Pons (tissue), 1 donor: ENCODE results near the gene PRTN3.
"Not testable (repeated sequence)": the region's sequence is repeated elsewhere in the genome, so short reads cannot be mapped to it uniquely, and the experiment has no call there.

Experiments used
- DNase-seq: peaks from one replicate; pipeline ENCODE4 v3.0.0-alpha.2; 2016; ENCODE audit warnings: low spot score

The PRTN3 gene

GRCh38 chr19:845707-846521 lies 5.1 kb downstream of the PRTN3 start:
- no peak for DNase-seq

DNA sequence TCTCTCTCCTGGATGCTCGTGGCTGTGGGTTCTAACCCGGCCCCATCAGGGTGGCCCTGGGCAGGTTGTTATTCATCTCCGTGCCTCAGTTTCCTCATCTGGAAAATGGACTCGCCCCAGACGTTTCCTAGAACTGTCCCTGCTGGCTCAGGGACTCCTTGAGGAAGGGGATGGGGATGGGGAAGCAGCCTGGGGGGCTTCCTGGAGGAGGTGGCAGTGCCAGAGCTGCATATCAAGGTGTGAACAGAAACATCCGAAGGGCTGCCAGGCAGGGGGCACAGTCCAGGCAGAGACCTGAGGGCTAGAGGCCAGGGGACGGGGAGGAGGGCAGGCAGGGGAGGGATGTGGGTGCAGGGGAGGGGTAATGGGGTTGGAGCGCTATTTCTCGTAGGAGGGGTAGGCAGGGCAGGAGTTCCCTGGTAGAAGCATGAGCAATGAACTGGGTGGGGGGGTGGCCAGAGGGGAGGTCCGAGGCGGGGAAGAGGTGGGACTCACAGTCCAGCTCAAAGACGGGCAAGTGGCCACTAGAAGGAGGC lies 7.7 kb downstream of the PRTN3 start:
- DNase-seq: no peak

- not testable (repeated sequence) for DNase-seq
Observed at GRCh38 chr19:849195-849594, 8.4 kb downstream of the PRTN3 start.

DNA sequence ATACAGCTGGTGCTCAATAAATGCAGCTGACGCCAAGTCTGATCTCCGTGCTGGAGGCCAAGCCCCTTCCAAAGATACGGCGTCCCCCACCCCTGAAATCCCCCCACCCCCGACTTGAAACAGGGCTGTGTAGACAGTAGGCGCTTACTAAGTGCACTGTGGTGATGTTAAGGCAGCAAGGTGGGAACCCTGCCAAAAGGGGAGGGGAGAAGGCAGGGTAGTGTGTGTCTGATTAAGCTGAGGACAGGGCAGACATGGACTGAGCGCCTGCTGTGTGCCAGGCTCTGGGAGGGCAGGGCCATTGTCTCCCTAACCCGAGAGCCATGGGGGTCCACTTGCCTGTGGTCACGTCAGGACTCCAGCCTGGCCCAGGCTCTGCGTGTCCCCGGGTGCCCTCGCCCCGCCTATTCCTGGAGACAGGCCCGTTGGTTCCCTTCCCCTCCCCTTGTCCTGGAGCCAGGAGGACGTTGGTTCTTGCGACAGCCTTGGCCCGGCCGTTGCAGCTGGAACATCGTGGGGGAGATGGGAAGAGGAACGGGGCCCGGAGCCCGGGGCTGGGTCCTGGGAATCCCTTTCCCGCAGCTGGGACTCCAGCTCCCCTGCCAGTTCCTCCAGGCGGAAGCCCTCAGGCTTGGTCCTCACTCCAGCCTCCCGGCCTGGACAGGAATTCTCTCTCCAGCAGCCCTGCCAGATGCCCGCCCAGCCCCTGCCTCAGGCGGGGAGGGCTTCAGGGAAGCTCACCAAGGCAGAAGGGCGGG lies 9.6 kb downstream of the PRTN3 start:
- no peak for DNase-seq

- no peak for DNase-seq
Observed at GRCh38 chr19:850979-851335, 10.2 kb downstream of the PRTN3 start.

- DNase-seq: no peak
Observed at GRCh38 chr19:852136-853013, 11.6 kb downstream of the PRTN3 start, which contains the start of gene ELANE. TSS of gene ELANE (plus strand) at chr19:852303. CDS start at chr19:852329, 26 bp downstream.

GRCh38 chr19:853014-853585 lies 12.3 kb downstream of the PRTN3 start:
- DNase-seq: no peak

GRCh38 chr19:853614-854220 lies 12.9 kb downstream of the PRTN3 start:
- not testable (repeated sequence) for DNase-seq

GRCh38 chr19:854549-854948 lies 13.8 kb downstream of the PRTN3 start:
- no peak for DNase-seq

DNA sequence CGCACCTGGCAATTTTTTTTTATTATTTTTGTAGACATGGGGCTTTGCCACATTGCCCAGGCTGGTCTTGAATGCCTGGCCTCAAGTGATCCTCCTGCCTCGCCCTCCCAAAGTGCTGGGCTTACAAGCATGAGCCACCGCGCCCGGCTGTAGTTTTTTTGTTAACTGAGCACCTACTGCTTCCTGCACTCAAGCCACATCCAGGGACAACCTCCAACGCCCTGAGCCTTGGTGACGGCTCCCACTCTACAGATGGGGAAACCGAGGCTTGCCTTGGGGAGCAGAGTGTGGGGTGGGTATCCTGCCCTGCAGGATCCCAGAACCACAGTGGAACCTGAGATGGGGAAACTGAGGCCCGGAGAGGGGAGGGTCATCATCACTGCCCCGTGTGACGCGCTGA lies 14.3 kb downstream of the PRTN3 start:
- no peak for DNase-seq

- no peak for DNase-seq
Observed at GRCh38 chr19:855566-856120, 14.8 kb downstream of the PRTN3 start.

GRCh38 chr19:858284-858683 lies 17.5 kb downstream of the PRTN3 start:
- DNase-seq: no peak

DNA sequence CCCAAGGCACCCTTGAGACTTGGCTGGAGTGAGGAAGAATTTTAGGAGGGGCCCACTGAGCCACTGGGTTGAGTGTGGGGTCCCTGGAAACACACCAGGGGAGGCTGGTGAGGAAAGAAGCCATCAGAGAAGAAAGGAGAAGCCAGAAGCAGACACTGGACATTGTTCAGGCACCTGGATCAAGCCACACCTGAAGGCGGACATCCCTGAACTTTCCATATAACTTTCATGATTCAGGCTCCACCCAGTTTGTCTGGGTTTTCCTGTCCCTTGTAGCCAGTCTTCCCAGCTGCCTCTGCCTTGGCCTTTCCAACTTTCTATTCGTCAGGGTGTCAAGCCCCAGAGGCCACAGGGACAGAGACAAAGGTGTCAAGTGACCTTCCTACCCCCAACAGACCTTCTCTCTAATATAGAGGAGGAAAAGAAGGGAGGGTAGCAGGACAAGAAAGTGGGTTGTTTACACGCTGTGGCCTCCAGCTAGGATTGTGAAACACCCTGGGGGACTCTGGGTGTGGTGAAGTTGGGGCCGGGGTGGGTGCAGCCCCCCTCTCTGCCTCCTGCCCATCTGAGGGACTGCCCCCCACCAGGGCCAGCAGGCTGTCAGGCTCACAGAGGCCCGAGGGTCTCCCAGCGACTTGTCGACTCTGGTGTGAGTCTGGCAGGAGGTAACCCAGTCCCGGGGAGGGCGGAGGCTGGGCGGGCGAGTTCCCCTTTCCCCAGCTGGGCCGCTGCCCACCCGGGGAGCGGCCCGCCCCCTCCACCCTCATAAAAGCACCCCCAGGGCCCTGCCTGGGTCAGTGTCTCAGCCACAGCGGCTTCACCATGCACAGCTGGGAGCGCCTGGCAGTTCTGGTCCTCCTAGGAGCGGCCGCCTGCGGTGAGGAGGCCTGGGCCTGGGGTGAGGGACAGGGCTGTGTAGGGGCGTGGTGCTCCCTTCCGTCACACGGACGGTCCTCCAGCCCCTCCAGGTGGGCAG lies 18.4 kb downstream of the PRTN3 start, which contains the start of gene CFD:
CFD (plus strand) TSS at position 797 of the 976 bp plus-strand sequence; CDS start at position 823, 26 bp downstream.
- DNase-seq: no peak

DNA sequence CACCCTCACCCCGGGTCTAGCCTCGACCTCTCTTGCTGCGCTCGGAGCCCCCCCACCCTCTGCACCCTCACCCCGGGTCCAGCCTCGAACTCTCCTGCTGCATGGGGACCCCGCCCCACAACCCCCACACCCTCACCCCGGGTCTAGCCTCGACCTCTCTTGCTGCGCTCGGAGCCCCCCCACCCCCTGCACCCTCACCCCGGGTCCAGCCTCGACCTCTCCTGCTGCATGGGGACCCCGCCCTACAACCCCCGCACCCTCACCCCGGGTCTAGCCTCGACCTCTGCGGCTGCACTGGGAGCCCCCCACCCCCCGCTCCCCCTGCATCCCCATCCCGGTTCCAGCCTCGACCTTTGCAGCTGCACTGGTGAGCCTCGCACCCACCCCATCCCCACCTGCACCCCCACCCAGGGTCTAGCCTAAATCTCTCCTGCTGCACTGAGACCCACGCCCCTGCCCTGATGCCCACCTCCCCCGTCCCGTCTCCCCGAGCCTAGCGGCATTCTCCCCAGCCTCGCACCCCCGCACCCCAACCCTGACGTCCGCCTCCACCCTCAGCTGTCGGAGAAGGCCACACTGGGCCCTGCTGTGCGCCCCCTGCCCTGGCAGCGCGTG lies 20.4 kb downstream of the PRTN3 start:
- no peak for DNase-seq

- DNase-seq: no peak
Observed at GRCh38 chr19:861756-862580, 21.2 kb downstream of the PRTN3 start.

DNA sequence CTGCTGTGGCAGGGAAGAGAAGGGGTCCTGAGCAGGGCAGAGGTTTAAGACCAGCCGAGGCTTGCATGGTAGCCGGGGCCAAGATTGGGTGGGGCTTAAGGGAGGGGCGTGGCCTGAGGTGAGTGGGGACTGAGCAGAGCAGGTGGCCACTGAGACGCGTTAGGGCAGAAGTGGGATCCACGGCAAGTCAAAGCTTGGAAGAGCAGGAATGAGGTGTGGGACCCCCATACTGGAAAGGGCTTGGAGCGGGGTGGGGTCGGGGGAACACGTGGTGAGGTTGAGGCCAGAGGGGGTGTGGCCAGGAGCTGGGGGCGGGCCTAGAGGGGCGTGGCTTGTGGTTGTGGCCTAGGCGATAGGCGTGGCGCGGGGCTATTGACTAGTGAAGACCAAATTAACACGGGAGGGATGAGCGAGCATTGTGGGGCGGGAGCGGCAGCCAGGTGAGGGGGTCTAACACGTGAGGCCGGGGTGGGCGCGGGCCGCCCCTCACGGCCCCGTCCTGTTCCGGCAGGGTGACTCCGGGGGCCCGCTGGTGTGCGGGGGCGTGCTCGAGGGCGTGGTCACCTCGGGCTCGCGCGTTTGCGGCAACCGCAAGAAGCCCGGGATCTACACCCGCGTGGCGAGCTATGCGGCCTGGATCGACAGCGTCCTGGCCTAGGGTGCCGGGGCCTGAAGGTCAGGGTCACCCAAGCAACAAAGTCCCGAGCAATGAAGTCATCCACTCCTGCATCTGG lies 21.9 kb downstream of the PRTN3 start:
- no peak for DNase-seq

DNA sequence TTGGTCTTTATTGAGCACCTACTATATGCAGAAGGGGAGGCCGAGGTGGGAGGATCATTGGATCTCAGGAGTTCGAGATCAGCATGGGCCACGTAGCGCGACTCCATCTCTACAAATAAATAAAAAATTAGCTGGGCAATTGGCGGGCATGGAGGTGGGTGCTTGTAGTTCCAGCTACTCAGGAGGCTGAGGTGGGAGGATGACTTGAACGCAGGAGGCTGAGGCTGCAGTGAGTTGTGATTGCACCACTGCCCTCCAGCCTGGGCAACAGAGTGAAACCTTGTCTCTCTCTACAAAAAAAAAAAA lies 22.5 kb downstream of the PRTN3 start:
- no peak for DNase-seq
